SK-N-SH (cell line): ENCODE results near the gene TRAF4. TPM values are rescaled to one million over a fixed set of nuclear protein-coding genes. Genes with fewer than 3 reads are reported as not detected.

Experiments used
- CTCF ChIA-PET: fragments of 300-600, 350-600 bp; formaldehyde crosslinking; extraction: SDS; loops from one replicate; lab custom pipeline; 2021; lab: Yijun Ruan, JAX
- POLR2A ChIA-PET: fragments of 350-600 bp; sonication (Branson Sonifier 250); formaldehyde crosslinking; extraction: SDS; loops from one replicate; lab custom pipeline; 2020; ENCODE audit warnings: antibody characterized with exemption, inconsistent platforms; lab: Yijun Ruan, JAX
- DNase-seq: peaks from one replicate; pipeline ENCODE4 v3.0.0; 2012
- H2AFZ ChIP-seq: fragments of 200-600 bp; sonication (generic); 2 replicates; pipeline ENCODE4 v1.8.1; 2016; ENCODE audit warnings: antibody characterized with exemption, mild to moderate bottlenecking, low read depth
- H3F3A ChIP-seq: fragments of 200-600 bp; sonication (generic); replicated peaks from 2 replicates; pipeline ENCODE3; 2016; ENCODE audit warnings: antibody characterized with exemption, mild to moderate bottlenecking; ENCODE audit not compliant: insufficient read depth
- H3K27ac ChIP-seq, 2 experiments: fragments of 200-500 bp in 1 of 2; fragments of 200-600 bp in 1 of 2; sonication (Bioruptor generic) in 1 of 2; sonication (generic), shearing (Covaris generic) in 1 of 2; 2 replicates each; pipeline versions ENCODE4 v1.5.1 to v1.6.1; 2014 to 2016; ENCODE audit warnings: low read depth in 2 of 2, inconsistent platforms in 1 of 2, low read length in 1 of 2, mild to moderate bottlenecking in 1 of 2, mixed read lengths in 1 of 2
- H3K27me3 ChIP-seq: fragments of 200-600 bp; sonication (generic), shearing (Covaris generic); 2 replicates; pipeline ENCODE4 v1.6.1; 2016; ENCODE audit warnings: mixed run types; ENCODE audit not compliant: insufficient read depth
- H3K36me3 ChIP-seq, 2 experiments: fragments of 200-500 bp in 1 of 2; fragments of 200-600 bp in 1 of 2; sonication (Bioruptor generic) in 1 of 2; sonication (generic) in 1 of 2; replicated peaks in 1 of 2; 2 replicates each; pipeline versions ENCODE3 to v1.5.1; 2014 to 2016; ENCODE audit warnings: low read length in 1 of 2, mild to moderate bottlenecking in 1 of 2; ENCODE audit not compliant: insufficient read depth in 2 of 2, control insufficient read depth in 1 of 2
- H3K4me1 ChIP-seq, 2 experiments: fragments of 200-500 bp in 1 of 2; fragments of 200-600 bp in 1 of 2; sonication (Bioruptor generic) in 1 of 2; sonication (generic), shearing (Covaris generic) in 1 of 2; 2 replicates each; pipeline versions ENCODE4 v1.5.1 to v1.6.1; 2014 to 2016; ENCODE audit warnings: low read depth in 1 of 2, low read length in 1 of 2, mixed run types in 1 of 2; ENCODE audit not compliant: insufficient read depth in 2 of 2, control insufficient read depth in 1 of 2
- H3K4me2 ChIP-seq: fragments of 200-600 bp; sonication (generic), shearing (Covaris generic); 2 replicates; pipeline ENCODE4 v1.6.1; 2017; ENCODE audit warnings: mixed run types
- H3K4me3 ChIP-seq, 2 experiments: fragments of 200-500 bp in 1 of 2; fragments of 200-600 bp in 1 of 2; sonication (Bioruptor generic) in 1 of 2; sonication (generic), shearing (Covaris generic) in 1 of 2; 2 replicates each; pipeline versions ENCODE4 v1.5.1 to v1.8.1; 2014 to 2016; ENCODE audit warnings: low read depth in 2 of 2, inconsistent platforms in 1 of 2, low read length in 1 of 2, mild to moderate bottlenecking in 1 of 2, mixed read lengths in 1 of 2, moderate library complexity in 1 of 2
- H3K79me2 ChIP-seq: fragments of 200-600 bp; sonication (generic); 2 replicates; pipeline ENCODE4 v1.8.1; 2017; ENCODE audit warnings: mild to moderate bottlenecking; ENCODE audit not compliant: insufficient read depth
- H3K9ac ChIP-seq: fragments of 200-600 bp; sonication (generic); 2 replicates; pipeline ENCODE4 v1.6.1; 2017; ENCODE audit warnings: mixed run types
- H3K9me2 ChIP-seq: fragments of 200-600 bp; sonication (generic); 2 replicates; pipeline ENCODE4 v1.6.1; 2017; ENCODE audit warnings: mixed run types
- H3K9me3 ChIP-seq: fragments of 200-600 bp; sonication (generic); 2 replicates; pipeline ENCODE4 v1.6.1; 2017; ENCODE audit warnings: mixed run types, mild to moderate bottlenecking, moderate library complexity
- H4K20me1 ChIP-seq: fragments of 200-600 bp; sonication (generic); 2 replicates; pipeline ENCODE4 v1.6.1; 2017; ENCODE audit warnings: mild to moderate bottlenecking, mixed run types; ENCODE audit not compliant: insufficient read depth
- CHD2 ChIP-seq: fragments of 150-350 bp; IDR thresholded peaks from 2 replicates; pipeline ENCODE4 v1.6.1; 2018; ENCODE audit warnings: low read length; ENCODE audit not compliant: partially characterized antibody
- EP300 ChIP-seq, 2 experiments: IDR thresholded peaks; 2 replicates each; pipeline versions ENCODE4 v1.4.0 to v1.6.1; 2012; ENCODE audit warnings: borderline replicate concordance in 1 of 2, low read depth in 1 of 2, low read length in 1 of 2
- FOXJ3 ChIP-seq: sonication (generic); formaldehyde crosslinking; IDR thresholded peaks from 2 replicates; pipeline ENCODE4 v1.5.1; 2020; ENCODE audit warnings: mild to moderate bottlenecking, missing genetic modification reagents
- FOXM1 ChIP-seq: IDR thresholded peaks from 2 replicates; pipeline ENCODE4 v1.4.0; 2012; ENCODE audit warnings: low read depth, mild to moderate bottlenecking
- GABPA ChIP-seq: IDR thresholded peaks from 2 replicates; pipeline ENCODE4 v1.4.0; 2012; ENCODE audit warnings: low read depth, mild to moderate bottlenecking
- MAX ChIP-seq: IDR thresholded peaks from 2 replicates; pipeline ENCODE4 v1.4.0; 2012; ENCODE audit warnings: low read depth
- MXI1 ChIP-seq: IDR thresholded peaks from 2 replicates; pipeline ENCODE4 v1.6.1; 2012; ENCODE audit warnings: mild to moderate bottlenecking, low read depth, low read length, improper control_type of control experiment
- NFIC ChIP-seq: IDR thresholded peaks from 2 replicates; pipeline ENCODE4 v1.4.0; 2012; ENCODE audit warnings: borderline replicate concordance
- NRF1 ChIP-seq: IDR thresholded peaks from 2 replicates; pipeline ENCODE4 v1.6.1; 2012; ENCODE audit warnings: low read depth, mild to moderate bottlenecking, low read length
- POLR2AphosphoS5 ChIP-seq: IDR thresholded peaks from 2 replicates; pipeline ENCODE4 v1.6.1; 2012; ENCODE audit warnings: low read depth, low read length
- RAD21 ChIP-seq: IDR thresholded peaks from 2 replicates; pipeline ENCODE4 v1.6.1; 2012; ENCODE audit warnings: mild to moderate bottlenecking, low read length
- RCOR1 ChIP-seq: fragments of 150-350 bp; IDR thresholded peaks from 2 replicates; pipeline ENCODE4 v1.6.1; 2017; ENCODE audit warnings: antibody characterized with exemption, low read length
- RXRA ChIP-seq: IDR thresholded peaks from 2 replicates; pipeline ENCODE4 v1.4.0; 2012; ENCODE audit warnings: low read depth, mild to moderate bottlenecking, borderline replicate concordance
- SIN3A ChIP-seq: IDR thresholded peaks from 2 replicates; pipeline ENCODE4 v1.6.1; 2012; ENCODE audit warnings: low read depth, mild to moderate bottlenecking, low read length, moderate library complexity, borderline replicate concordance
- SMC3 ChIP-seq: IDR thresholded peaks from 2 replicates; pipeline ENCODE4 v1.6.1; 2012; ENCODE audit warnings: low read depth, low read length, improper control_type of control experiment
- TAF1 ChIP-seq: IDR thresholded peaks from 2 replicates; pipeline ENCODE4 v1.6.1; 2012; ENCODE audit warnings: low read depth, mild to moderate bottlenecking, low read length, moderate library complexity, borderline replicate concordance
- USF2 ChIP-seq: fragments of 150-350 bp; IDR thresholded peaks from 2 replicates; pipeline ENCODE4 v1.6.1; 2017; ENCODE audit warnings: antibody characterized with exemption, low read length, low read depth, borderline replicate concordance
- WGBS: methylation state at CpG from one replicate; pipeline ENCODE4 v1.1.6; 2017; ENCODE audit warnings: low lambda C conversion rate; 5-methylcytosine and 5-hydroxymethylcytosine counted together
- polyA plus RNA-seq, 3 experiments: library from polyadenylated mRNA; depleted of rRNA; stranded (reverse); fragments of >200 nt; gene quantifications; 2 replicates each; pipeline ENCODE4 v1.2.3, GENCODE V29; 2012
- TF ChIP-seq, protein P1 (sequence below): fragments of 200-600 bp; sonication (generic); IDR thresholded peaks from 2 replicates; pipeline ENCODE4 v1.6.1; 2017; ENCODE audit warnings: antibody characterized with exemption, mild to moderate bottlenecking, moderate library complexity
- TF ChIP-seq, protein P2 (sequence below): IDR thresholded peaks from 2 replicates; pipeline ENCODE4 v1.6.1; 2012; ENCODE audit warnings: mild to moderate bottlenecking, low read depth, low read length, moderate library complexity

TRAF4 gene
- polyA plus RNA-seq, 1 of the 3 experiments (the other 2 are of a cell fraction): 95.7 TPM

GRCh38 chr17:28707339-28707720 lies 36.5 kb upstream of the TRAF4 start (continued):
- TF ChIP-seq, protein P1, sequence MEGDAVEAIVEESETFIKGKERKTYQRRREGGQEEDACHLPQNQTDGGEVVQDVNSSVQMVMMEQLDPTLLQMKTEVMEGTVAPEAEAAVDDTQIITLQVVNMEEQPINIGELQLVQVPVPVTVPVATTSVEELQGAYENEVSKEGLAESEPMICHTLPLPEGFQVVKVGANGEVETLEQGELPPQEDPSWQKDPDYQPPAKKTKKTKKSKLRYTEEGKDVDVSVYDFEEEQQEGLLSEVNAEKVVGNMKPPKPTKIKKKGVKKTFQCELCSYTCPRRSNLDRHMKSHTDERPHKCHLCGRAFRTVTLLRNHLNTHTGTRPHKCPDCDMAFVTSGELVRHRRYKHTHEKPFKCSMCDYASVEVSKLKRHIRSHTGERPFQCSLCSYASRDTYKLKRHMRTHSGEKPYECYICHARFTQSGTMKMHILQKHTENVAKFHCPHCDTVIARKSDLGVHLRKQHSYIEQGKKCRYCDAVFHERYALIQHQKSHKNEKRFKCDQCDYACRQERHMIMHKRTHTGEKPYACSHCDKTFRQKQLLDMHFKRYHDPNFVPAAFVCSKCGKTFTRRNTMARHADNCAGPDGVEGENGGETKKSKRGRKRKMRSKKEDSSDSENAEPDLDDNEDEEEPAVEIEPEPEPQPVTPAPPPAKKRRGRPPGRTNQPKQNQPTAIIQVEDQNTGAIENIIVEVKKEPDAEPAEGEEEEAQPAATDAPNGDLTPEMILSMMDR: no peak
- TF ChIP-seq NFIC (no peak), FOXM1 (no peak), USF2 (no peak), RAD21 (no peak), GABPA (no peak)

GRCh38 chr17:28710861-28711722 lies 32.7 kb upstream of the TRAF4 start:
- Histone ChIP-seq H3K27ac (peak overlapping the region; percentile 78 to 90), H3K79me2 (peaks cover 9% of the 10 kb centered on the region; the same call in 1 of the 2 replicates), H3K36me3 (no peaks in the 10 kb centered on the region), H3K9me2 (no peaks in the 10 kb centered on the region), H3K9me3 (no peaks in the 10 kb centered on the region), H3K9ac (peak overlapping the region; percentile 90), H3K4me2 (peak overlapping the region; percentile 95), H4K20me1 (no peaks in the 10 kb centered on the region), H3K4me3 (peak overlapping the region; percentile 59 to 69), H2AFZ (peak overlapping the region; percentile 83; the same call in 1 of the 2 replicates), H3K4me1 (peaks cover 0 to 13% of the 10 kb centered on the region in 2 experiments; a peak in 2 of 4 replicates), H3K27me3 (no peaks in the 10 kb centered on the region), H3F3A (peaks cover 32% of the 10 kb centered on the region)
- 16% methylated on average over 31 of the region's 74 CpGs for WGBS
- CTCF ChIA-PET: interaction anchor here (0.7 to 4.1 kb wide), 9 partner anchors 9 to 191 kb away, joined by 3 to 25 read pairs (median 4); partner anchors contain the start of genes NEK8, RPL23A and TLCD1
- peak; percentile 99 for DNase-seq
- POLR2A ChIA-PET: interaction anchor here (0.6 to 3.2 kb wide), 7 partner anchors 10 to 240 kb away, joined by 3 to 46 read pairs (median 5); partner anchors contain the start of genes FAM222B, FLOT2, PHF12 and RPL23A
- no peak for TF ChIP-seq RCOR1
- TF ChIP-seq POLR2AphosphoS5: peak; percentile 91
- TF ChIP-seq EP300 (IDR thresholded peaks at IDR 0.05; ENCODE audit: borderline replicate concordance in 1 of 2, low read depth in 1 of 2, low read length in 1 of 2): 0 out of 4 replicates have a peak, but pooled peaks of 1 of the 2 experiments have one; percentile 9
- TF ChIP-seq FOXJ3 (CRISPR knock-in tag): no peak
- TF ChIP-seq CHD2: peak; percentile 14
- peak; percentile 54 for TF ChIP-seq MAX
- TF ChIP-seq NRF1: peak; percentile 37; the same call in 1 of the 2 replicates
- no peak for TF ChIP-seq RXRA
- TF ChIP-seq SMC3: no peak
- peak; percentile 68; the same call in 1 of the 2 replicates for TF ChIP-seq SIN3A
- TF ChIP-seq, protein P2, sequence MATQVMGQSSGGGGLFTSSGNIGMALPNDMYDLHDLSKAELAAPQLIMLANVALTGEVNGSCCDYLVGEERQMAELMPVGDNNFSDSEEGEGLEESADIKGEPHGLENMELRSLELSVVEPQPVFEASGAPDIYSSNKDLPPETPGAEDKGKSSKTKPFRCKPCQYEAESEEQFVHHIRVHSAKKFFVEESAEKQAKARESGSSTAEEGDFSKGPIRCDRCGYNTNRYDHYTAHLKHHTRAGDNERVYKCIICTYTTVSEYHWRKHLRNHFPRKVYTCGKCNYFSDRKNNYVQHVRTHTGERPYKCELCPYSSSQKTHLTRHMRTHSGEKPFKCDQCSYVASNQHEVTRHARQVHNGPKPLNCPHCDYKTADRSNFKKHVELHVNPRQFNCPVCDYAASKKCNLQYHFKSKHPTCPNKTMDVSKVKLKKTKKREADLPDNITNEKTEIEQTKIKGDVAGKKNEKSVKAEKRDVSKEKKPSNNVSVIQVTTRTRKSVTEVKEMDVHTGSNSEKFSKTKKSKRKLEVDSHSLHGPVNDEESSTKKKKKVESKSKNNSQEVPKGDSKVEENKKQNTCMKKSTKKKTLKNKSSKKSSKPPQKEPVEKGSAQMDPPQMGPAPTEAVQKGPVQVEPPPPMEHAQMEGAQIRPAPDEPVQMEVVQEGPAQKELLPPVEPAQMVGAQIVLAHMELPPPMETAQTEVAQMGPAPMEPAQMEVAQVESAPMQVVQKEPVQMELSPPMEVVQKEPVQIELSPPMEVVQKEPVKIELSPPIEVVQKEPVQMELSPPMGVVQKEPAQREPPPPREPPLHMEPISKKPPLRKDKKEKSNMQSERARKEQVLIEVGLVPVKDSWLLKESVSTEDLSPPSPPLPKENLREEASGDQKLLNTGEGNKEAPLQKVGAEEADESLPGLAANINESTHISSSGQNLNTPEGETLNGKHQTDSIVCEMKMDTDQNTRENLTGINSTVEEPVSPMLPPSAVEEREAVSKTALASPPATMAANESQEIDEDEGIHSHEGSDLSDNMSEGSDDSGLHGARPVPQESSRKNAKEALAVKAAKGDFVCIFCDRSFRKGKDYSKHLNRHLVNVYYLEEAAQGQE: peak; percentile 47
- peak; percentile 88 for TF ChIP-seq TAF1
- TF ChIP-seq MXI1: peak; percentile 64
- TF ChIP-seq, protein P1: no peak
